CD4-positive, alpha-beta T cell treated with Interleukin-6 for 4 hours (primary cell): ENCODE data around the gene F12.
A peak's percentile ranks its signal among the peaks of the same experiment; 100 is the strongest.

Experiments used
- DNase-seq: peaks from one replicate; pipeline ENCODE4 v3.0.0-alpha.2; 2020; ENCODE audit warnings: mixed read lengths

Gene F12

GRCh38 chr5:177409043-177409801 is at the start of gene F12:
TSS of gene F12 (minus strand) at chr5:177409564. CDS start at chr5:177409527, 37 bp downstream.
- no peak for DNase-seq

- DNase-seq: no peak
These were observed 49.6 kb upstream of the F12 start for GRCh38 chr5:177458912-177459350.

- no peak for DNase-seq
These were observed 48.7 kb upstream of the F12 start for GRCh38 chr5:177457852-177458681.

- DNase-seq: peak; percentile 31
These were observed 47.9 kb upstream of the F12 start for GRCh38 chr5:177456976-177457851.

- no peak for DNase-seq
These were observed 47.2 kb upstream of the F12 start for GRCh38 chr5:177456591-177456964.

- peak; percentile 98 for DNase-seq
These were observed 46.6 kb upstream of the F12 start for GRCh38 chr5:177455661-177456590.

- DNase-seq: peak; percentile 93
These were observed 45.8 kb upstream of the F12 start for GRCh38 chr5:177455036-177455660.

- DNase-seq: peak; percentile 93
These were observed 45.2 kb upstream of the F12 start for GRCh38 chr5:177454397-177455035.

- DNase-seq: no peak
These were observed 44.6 kb upstream of the F12 start for GRCh38 chr5:177453852-177454396.

GRCh38 chr5:177452688-177453638 is 43.6 kb upstream of the F12 start:
- DNase-seq: no peak

- no peak for DNase-seq
These were observed 41.5 kb upstream of the F12 start for GRCh38 chr5:177450667-177451424.

GRCh38 chr5:177449140-177450061 is 40.0 kb upstream of the F12 start:
- DNase-seq: no peak

- no peak for DNase-seq
These were observed 39.0 kb upstream of the F12 start for GRCh38 chr5:177448244-177448950.

GRCh38 chr5:177447611-177448243 is 38.4 kb upstream of the F12 start:
- DNase-seq: peak; percentile 28

GRCh38 chr5:177447066-177447610 is 37.8 kb upstream of the F12 start:
- DNase-seq: peak; percentile 79
